Activated CD4-positive, CD25-positive, alpha-beta regulatory T cell (primary cell): ENCODE results near the gene CD8B2.
"Not testable (repeated sequence)": the region's sequence is repeated elsewhere in the genome, so short reads cannot be mapped to it uniquely, and the experiment has no call there.

ENCODE experiments used
- DNase-seq, 4 experiments: peaks; one replicate each; lab custom pipeline; 2025; lab: John Stamatoyannopoulos, UW

The CD8B2 gene

DNA sequence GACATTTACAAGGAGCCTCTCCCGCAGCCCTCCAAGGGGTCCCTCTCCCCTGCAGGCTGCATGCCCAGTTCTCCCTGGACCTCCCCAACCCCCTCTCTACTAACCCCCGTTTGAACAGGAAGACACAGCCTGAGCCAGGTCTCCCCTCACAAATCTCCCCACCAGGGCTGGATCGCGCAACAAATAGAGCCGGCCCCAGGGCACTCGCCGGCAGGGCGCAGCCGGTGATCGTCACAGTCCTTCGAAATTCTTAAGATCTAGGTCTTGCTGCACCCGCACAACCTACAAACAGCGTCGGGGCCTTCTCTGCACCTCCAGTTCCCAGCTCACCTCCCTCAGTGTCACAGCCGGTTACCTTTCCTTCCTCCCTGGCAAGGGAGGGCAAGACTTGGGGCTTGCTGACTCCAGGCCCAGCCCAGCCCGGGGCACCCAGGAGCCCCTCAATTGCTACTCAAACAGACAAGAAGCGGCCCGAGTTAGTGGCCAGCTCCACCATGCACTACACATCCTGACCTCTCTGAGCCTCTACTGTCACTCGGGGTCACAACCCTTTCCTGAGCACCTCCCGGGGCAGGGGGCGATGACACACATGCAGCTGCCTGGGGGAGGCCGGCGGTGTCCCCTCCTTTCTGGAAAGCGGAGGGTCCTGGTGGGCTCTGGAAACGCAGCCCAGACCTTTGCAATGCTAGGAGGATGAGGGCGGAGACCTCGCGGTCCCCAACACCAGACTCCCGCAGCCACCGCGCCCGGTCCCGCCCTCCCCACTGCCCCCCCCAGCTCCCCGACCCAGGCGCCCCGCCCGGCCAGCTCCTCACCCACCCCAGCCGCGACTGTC lies at the start of gene CD8B2:
TSS of gene CD8B2 (plus strand) at position 814 of the 835 bp plus-strand sequence. CDS start 63 bp downstream, outside the sequence.
- DNase-seq: not testable (repeated sequence)

DNA sequence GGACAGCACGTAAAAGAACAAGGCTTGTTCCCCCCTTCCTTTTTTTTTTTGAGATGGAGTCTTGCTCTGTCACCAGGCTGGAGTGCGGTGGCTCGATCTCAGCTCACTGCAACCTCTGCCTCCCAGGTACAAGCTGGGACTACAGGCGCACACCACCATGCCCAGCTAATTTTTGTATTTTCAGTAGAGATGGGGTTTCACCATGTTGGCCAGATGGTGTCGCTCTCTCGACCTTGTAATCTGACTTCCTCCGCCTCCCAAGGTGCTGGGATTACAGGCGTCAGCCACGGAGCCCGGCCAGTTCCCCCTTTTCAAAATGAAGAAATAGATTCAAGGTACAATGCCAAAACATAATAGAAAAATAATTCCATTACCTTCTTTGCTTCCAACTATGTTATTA lies 25.3 kb upstream of the CD8B2 start:
- DNase-seq: not testable (repeated sequence)

DNA sequence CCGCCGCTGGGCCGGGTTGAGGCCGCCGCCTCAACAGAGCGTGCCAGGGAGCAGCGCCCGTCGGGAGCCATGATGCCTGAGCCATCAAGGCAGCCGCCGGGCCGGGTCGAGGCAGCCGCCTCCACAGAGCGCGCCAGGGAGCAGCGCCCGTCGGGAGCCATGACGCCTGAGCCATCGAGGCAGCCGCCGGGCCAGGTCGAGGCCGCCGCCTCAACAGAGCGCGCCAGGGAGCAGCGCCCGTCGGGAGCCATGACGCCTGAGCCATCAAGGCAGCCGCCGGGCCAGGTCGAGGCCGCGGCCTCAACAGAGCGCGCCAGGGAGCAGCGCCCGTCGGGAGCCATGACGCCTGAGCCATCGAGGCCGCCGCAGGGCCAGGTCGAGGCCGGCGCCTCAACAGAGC lies 19.6 kb upstream of the CD8B2 start:
- not testable (repeated sequence) for DNase-seq

DNA sequence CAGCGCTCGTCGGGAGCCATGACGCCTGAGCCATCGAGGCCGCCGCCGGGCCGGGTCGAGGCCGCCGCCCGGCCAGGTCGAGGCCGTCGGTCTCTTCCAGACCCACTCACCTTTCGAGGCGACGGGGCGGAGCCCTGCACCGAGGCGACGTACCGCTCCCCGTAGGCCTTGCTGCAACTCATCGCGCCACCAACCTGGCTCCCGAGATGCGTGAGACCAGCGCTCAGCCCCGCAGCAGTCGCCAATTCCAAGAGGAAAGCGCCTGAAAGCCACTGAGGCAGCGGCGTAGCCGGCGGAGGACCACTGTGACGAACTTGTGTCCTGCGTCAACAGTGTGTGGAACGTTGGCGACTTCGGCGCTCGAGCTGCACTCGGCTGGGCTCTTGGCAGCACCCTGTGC lies 19.1 kb upstream of the CD8B2 start, which contains the start of gene RGPD3:
TSS of gene RGPD3 (minus strand) at position 307 of the 400 bp plus-strand sequence. CDS start at position 182, 125 bp downstream.
- DNase-seq: not testable (repeated sequence)

DNA sequence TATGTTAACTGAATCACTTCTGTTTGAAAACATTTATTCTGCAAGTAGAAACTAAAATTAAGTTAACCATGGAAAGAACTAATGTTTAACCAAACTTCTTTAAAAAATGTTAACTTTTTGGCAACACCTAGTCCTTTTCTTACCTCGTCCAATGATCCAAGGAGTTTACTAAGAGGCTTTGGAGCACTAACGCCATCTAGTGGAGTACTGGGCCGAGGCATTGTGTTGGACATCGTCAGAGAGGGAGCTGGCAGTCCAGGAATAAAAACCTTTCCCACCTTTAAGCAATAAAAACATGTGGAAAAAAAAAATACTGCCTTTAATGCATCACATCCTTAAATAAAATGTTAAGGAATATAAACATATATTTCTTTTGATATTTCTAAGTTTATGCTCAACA lies 16.5 kb upstream of the CD8B2 start:
- DNase-seq: not testable (repeated sequence)

DNA sequence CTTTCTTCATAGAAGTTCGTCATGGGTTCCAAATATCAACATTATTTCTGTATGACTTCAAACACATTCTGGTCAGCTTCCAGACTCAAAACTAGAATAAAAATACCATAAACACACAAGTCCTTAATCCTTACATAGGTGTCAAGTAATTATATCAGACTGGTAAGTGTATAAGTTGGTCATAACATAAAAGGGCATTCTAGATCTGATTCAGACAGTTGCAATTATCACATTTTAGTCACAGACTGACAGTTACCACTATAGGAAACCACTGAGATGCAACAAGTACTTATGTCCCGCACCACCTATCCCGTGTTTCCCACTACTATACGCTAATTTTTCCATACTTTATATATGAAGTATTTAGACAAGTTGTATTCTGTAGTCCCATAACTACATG lies 9.5 kb upstream of the CD8B2 start:
- not testable (repeated sequence) for DNase-seq

DNA sequence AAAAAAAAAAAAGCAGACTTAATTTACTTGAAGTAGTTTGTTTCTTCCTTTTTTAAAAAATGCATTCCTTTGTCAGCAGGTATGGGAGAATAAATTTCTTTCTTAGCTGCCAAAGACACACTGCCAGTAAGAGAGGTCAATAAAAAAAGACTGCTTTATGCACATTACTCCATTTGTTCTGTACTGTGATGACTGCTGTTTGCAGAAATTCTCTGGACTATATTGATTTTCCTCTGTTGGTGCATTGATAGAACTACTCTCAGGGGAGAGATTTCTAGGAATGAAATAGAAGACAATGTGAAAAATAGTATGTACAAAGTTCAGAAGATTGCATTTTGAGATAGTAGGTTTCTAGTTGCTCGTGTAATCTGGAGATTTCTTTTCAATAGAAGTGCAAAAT lies 7.6 kb upstream of the CD8B2 start:
- not testable (repeated sequence) for DNase-seq

DNA sequence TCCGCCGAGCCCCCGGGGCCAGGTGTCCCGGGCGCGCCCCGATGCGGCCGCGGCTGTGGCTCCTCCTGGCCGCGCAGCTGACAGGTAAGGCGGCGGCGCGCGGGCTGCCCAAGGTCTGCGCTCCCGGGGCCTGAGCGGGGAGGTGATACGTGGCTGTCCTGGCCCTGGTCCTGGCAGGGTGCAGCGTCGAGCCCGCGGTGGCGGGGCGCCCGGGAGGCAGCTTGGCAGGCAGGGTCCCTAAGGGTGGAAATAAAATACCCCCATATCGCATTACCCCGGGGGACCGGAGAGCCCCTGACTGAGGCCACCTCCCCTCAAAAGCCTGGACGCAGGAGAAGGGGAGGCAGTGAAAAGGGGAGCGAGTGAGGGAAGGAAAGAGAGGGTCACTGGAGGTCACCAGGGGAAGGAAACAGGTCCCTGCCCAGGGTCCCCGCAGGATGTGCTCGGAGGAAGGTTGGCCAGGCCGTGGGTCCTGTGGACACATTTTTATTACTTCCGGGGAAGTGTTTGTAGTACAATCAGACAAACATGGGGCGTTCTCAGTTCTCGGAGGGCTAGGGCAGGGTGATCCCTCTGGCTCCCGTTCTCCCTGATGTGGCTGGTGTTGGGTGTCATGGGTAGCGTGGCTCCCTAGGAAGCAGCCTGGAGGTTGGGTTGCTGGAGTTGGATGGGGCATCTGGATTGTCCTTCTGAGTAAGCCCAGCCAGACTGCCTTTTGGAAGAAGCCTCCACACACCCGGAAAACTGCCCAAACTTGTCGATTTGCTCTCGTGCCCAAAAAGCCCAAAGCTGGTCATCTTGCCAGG lies 425 bp downstream of the CD8B2 start:
- DNase-seq: not testable (repeated sequence)

DNA sequence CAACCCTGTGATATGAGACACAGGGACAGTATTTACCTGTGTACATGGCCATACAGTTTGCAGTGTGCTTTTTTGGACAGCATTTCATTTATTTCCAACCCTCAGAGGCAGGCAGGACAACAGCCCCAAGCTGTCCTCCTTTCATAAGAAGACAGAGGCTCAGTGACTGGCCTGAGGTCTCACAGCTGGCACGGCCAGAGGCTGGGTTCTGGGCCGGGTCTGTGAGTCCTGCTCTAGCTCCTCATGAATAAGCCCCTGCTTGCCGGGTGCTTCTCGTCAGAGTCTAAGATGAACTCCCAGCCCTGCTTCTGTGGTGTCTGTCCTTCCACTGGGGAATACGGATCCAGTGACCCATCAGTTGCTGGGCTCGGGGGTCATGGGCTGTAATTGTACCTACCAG lies 2.5 kb downstream of the CD8B2 start:
- DNase-seq: not testable (repeated sequence)

DNA sequence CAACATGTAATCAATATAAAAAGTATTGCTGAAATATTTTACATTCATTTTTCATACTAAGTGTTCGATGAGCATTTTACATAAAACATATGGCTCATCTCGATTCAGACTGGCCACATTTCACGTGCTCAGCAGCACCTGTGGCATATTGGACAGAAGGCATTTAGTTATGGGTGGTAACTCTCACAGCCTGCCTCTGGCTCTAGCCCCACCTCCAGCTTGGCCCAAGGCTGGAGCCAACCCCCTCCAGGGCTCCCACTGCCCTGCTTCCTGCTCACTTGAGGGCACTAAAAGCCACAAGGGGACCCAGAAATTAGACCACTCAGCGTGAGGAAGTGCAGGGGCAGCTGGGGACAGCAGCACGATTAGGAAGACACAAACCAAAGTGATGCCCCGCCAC lies 5.2 kb downstream of the CD8B2 start:
- DNase-seq: not testable (repeated sequence)

DNA sequence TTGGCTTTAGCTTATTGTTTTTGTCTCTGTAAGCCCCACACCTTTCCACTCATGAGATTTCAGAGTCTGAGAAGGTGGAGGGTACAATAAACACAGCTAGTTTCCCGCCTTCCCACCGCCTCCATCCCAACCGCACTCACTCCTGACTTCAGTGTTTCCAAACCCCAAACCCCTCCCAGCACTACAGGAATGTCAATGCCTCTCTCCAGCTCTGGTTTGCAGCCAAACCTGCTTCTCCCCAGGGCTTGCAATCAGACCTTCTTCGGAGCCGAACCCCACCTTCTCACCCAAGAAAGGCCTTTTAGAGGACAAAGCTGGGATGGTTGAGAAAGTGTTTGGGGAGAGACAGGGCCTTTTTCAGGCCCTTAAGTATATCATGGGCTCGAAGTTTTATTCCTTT lies 5.7 kb downstream of the CD8B2 start:
- DNase-seq: not testable (repeated sequence)

DNA sequence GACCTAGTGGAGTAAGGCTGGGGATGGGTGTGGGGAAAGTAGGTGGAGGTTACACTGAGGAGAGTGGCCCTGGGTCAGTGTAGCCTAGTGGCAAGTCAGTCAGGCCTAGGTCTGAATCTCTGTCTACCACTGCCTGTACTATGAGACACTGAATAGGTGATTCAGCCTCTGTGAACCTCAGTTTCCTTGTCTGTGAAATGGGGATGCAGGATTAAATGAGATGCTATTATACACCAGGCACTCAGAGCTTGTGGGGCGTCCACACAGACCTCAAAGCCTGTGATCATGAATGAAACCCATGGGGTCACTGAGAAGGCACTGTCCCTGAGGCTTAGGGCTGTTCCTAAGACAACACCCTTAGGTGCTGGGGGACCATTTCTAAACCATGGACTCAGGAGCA lies 11.4 kb downstream of the CD8B2 start:
- DNase-seq: not testable (repeated sequence)

DNA sequence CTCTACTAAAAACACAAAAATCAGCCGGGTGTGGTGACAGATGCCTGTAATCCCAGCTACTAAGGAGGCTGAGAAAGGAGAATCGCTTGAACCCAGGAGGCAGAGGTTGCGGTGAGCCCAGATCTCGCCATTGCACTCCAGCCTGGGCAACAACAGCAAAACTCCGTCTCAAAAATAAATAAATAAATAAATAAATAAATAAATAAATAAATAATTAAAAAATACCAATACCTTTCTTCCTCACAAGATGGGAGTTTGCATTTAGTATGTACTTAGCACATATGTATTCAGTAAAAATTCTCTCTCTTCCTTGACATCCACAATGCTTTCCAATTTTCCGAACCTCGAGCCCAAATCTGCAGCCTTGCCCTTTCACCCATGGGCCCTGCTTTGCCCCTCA lies 13.2 kb downstream of the CD8B2 start:
- DNase-seq: not testable (repeated sequence)

DNA sequence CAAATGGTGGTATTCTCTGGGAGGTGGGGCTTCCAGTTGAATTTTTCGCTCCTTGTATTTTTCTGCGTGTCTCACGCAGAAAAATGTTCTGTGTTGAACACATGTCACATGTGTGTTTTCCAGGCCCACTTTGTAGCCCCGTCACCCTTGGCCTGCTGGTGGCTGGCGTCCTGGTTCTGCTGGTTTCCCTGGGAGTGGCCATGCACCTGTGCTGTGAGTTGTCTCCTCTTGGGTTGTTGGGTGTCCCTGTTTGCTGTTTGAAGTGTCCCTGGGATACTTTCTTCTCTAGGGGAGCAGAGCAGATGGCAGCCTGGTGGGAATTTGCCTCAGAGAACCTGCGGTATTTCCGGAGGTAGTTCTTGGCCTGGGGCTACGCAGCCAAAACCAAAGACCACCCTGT lies 15.2 kb downstream of the CD8B2 start:
- DNase-seq: not testable (repeated sequence)

DNA sequence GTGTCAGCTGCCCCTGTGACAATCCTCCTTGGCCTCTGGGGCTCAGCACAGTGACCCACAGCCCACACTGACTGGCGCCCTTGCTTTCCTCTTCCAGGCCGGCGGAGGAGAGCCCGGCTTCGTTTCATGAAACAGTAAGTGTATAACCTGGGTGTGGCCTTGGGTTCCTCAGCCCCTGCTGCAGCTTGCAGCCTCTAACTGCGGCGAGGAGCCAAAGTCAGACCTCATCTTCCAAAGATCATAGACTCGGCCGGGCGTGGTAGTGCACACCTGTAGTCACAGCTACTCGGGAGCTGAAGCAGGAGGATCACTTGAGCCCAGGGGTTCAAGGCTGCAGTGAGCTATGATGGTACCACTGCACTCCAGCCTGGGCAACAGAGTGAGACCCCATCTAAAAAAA lies 17.0 kb downstream of the CD8B2 start:
- not testable (repeated sequence) for DNase-seq

DNA sequence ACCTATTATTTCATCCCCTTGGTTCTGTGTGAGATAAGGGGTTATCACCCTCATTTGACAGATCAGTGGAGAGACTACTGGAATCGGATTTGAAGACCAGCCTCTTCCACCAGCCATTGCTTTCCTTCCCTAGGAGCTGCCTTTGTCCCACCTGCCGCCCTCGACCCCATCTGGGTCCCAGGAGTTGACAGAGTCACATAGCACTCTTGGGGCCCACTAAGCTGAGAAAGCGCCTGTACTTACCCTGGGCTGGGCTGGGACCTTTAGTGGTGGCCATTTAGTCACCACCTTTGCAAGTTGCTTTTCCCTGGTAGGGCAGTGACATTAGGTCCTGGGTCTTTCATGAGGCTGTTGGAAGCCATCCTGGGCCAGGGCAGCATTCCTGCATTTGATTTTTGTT lies 17.6 kb downstream of the CD8B2 start:
- DNase-seq: not testable (repeated sequence)

DNA sequence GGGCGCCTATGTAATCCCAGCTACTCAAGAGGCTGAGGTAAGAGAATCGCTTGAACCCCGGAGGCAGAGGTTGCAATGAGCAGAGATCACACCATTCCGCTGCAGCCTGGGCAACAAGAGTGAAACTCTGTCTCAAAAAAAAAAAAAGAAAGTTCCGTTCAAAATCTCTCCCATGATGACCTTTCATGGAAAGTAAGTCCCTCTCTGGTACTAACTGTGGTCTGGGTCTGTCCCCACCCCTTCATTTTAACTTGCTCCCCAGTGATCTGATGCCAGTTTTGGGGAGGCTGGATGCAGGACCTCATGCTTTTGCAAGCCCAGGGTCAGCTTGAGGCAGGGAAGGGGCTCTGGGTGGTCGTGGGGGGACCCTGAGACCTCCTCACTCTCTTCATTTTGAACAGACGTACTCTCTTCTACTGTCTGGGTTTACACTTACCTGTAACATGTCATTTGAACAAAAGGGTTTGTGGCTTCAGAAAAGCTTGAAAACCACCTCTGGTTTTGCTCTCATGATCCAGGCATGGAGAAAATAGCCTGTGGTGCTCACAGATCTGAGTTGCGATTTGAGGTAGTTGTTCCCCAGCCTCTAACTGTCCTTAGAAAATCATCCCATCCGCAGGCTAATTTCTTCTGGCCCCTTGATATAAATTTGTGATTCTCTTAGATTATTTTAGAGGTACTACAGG lies 19.0 kb downstream of the CD8B2 start:
- not testable (repeated sequence) for DNase-seq

DNA sequence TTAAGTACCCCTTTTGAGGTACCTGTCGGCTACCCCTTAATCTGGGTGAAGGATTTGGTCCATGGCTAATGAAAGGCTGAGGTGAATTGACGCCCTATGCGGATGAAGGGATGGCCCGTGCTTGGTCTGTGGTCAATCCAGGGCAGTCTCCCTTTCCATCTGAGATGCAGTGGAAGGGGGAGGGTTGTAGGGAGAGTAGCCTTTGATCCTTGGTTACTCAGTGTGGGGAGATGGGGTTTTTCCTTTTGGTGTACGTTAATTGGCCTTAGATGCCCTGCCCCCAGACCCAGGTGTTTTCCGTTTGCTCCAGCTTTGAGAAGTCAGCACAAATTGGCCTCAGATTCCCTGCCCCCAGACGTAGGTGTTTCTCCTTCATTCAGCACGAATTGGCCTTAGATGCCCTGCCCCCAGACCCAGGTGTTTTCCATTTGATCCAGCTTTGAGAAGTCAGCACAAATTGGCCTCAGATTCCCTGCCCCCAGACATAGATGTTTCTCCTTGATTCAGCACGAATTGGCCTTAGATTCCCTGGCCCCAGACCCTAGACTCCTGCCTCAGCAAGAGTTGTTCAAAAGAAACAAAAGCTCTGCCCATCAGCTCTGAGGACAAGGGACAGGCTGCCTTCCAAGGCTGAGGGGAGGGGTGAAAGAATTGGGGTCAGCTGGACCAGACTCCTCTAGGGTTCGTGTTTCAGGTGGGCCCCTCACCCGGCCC lies 21.7 kb downstream of the CD8B2 start:
- not testable (repeated sequence) for DNase-seq

DNA sequence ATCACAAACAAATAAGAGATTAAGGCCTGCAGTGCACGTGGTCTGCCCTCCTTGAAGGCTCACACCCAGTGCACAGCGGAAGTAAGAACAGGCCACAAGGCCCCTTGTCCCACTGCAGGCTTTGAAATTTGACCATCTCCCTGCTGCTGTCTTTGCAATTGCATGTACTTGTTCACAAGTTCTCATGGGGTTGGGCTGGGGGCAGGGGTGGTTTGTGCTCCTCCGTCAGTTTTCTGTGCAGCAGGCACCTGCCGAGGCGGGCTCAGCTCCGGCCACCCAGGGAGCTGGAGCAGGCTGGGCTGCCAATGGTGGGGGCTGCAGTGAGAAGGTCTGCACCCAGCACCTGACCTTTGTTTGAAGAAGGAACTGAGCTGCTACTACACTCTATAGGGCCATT lies 22.2 kb downstream of the CD8B2 start:
- DNase-seq: not testable (repeated sequence)

DNA sequence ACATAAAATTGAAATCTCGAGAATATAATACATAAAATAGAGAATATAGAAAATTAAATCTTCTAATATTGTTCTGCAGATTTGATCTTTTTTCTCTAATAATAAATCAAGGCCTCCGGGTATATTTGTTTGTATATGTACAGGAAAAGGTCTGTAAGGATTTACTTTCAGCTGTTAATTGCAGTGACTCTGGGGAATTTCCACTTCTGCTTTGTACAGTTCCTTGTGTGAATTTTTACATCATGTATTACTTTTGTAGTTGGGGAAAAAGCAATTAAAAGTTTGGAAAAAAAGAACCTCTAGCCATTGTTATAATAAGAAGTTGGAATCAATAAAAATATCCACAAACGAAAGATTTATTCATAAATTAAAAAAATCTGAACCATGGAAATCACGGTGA lies 23.6 kb downstream of the CD8B2 start:
- DNase-seq: not testable (repeated sequence)

DNA sequence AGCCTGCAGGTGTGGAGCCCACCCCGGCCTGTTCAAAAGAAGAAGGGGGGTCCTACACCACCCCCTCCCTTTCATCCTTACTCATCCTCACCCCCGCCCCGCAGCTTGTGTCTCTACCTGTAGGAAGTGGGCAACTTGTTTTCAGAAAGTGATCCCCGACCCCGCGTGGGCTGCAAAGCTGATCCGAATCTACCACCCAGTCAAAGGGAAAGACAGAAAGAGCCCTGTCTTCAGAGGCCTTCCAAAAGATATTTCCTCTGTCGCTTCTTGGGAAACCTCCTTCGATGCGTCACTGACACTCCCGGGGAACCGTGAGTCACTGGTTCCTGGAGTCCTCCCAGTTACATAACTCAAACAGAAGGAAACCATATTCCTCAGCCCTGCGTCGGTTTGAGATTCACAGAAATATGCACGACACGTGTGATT lies 24.3 kb downstream of the CD8B2 start:
- not testable (repeated sequence) for DNase-seq
